ENCODE data around the gene AKAP6. TPM values are rescaled to one million over a fixed set of nuclear protein-coding genes. Genes with fewer than 3 reads are reported as not detected.

Gene AKAP6
- total RNA-seq, 1 experiment from 2014 or later: 2.3 TPM

- peaks cover 6% of the 10 kb centered on the region for H3K4me1 Mint-ChIP-seq (ENCODE audit: insufficient read depth, unreplicated experiment)
- no peaks in the 10 kb centered on the region for H3K27me3 Mint-ChIP-seq (ENCODE audit: insufficient read depth, unreplicated experiment)
- no peak for TF ChIP-seq CTCF (IDR thresholded peaks at IDR 0.05; ENCODE audit: unreplicated experiment)
- H3K4me3 Mint-ChIP-seq (ENCODE audit: unreplicated experiment): no peak overlapping the region
- H3K27ac Mint-ChIP-seq (ENCODE audit: low read depth, unreplicated experiment): no peak overlapping the region
- no peak for DNase-seq (ENCODE audit: unreplicated experiment)
- H3K9me3 Mint-ChIP-seq (ENCODE audit: unreplicated experiment): no peaks in the 10 kb centered on the region
- ChIA-PET CTCF (interaction anchor here (1.1 kb wide), 1 partner anchor 9 kb away, joined by 5 read pairs; no protein-coding TSS in a partner anchor), POLR2A (interaction anchor here (0.9 kb wide), 1 partner anchor 12 kb away, joined by 6 read pairs; no protein-coding TSS in a partner anchor)
- intact Hi-C loops (cut with micrococcal nuclease): no loop called here
- no peaks in the 10 kb centered on the region for H3K36me3 Mint-ChIP-seq (ENCODE audit: insufficient read depth, unreplicated experiment)
- BruUV-seq (replicated peaks): no TSS peak
Observed at GRCh38 chr14:32495435-32495734, 166.3 kb downstream of the AKAP6 start.

DNA sequence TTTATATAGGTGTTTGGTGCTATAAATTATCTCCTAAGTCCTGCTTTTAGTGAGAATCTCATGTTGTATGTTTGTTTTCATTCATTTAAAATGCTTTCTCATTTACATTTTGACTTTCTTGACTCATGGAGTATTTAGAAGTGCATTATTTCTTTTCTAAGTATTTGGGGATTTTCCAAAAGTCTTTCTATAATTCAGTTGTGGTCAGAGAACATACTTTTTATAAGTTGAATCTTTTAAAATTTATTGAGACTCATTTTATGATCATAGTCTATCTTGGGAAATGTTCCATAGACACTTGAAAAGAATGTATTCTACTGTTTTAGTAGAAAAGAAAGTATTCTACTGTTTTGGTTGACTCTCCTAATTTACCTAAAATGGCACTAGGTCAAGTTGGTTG, 168.2 kb downstream of the AKAP6 start:
- H3K4me3 Mint-ChIP-seq (ENCODE audit: unreplicated experiment): no peak overlapping the region
- H3K27ac Mint-ChIP-seq (ENCODE audit: low read depth, unreplicated experiment): no peak overlapping the region
- intact Hi-C loops (cut with micrococcal nuclease): no loop called here
- H3K4me1 Mint-ChIP-seq (ENCODE audit: insufficient read depth, unreplicated experiment): peaks cover under 1% of the 10 kb centered on the region
- no peaks in the 10 kb centered on the region for H3K27me3 Mint-ChIP-seq (ENCODE audit: insufficient read depth, unreplicated experiment)
- POLR2A ChIA-PET: interaction anchor here (1.4 to 2.1 kb wide), 2 partner anchors 11 to 13 kb away, joined by 3 to 11 read pairs; no protein-coding TSS in a partner anchor
- no peaks in the 10 kb centered on the region for H3K36me3 Mint-ChIP-seq (ENCODE audit: insufficient read depth, unreplicated experiment)
- no TSS peak for BruUV-seq (replicated peaks)
- H3K9me3 Mint-ChIP-seq (ENCODE audit: unreplicated experiment): no peaks in the 10 kb centered on the region
- CTCF ChIA-PET: no interaction called here
- no peak for TF ChIP-seq CTCF (IDR thresholded peaks at IDR 0.05; ENCODE audit: unreplicated experiment)
- no peak for DNase-seq (ENCODE audit: unreplicated experiment)

GRCh38 chr14:32507029-32507984, 178.2 kb downstream of the AKAP6 start:
- no peak for TF ChIP-seq CTCF (IDR thresholded peaks at IDR 0.05; ENCODE audit: unreplicated experiment)
- no peaks in the 10 kb centered on the region for H3K27me3 Mint-ChIP-seq (ENCODE audit: insufficient read depth, unreplicated experiment)
- ChIA-PET POLR2A (interaction anchor here (0.6 to 7.8 kb wide), 15 partner anchors 10 to 495 kb away, joined by 3 to 170 read pairs (median 6); no protein-coding TSS in a partner anchor), CTCF (interaction anchor here (0.6 to 8.2 kb wide), 2 partner anchors 35 to 1981 kb away, joined by 3 to 87 read pairs; no protein-coding TSS in a partner anchor)
- H3K4me3 Mint-ChIP-seq (ENCODE audit: unreplicated experiment): peak overlapping the region; percentile 15
- intact Hi-C loops (cut with micrococcal nuclease): loop anchor here (1.0 kb wide), 1 partner anchor 34 kb away; no protein-coding TSS in a partner anchor
- BruUV-seq (replicated peaks): TSS peak; percentile 73
- DNase-seq (ENCODE audit: unreplicated experiment): peak; percentile 87
- H3K4me1 Mint-ChIP-seq (ENCODE audit: insufficient read depth, unreplicated experiment): peaks cover 33% of the 10 kb centered on the region
- no peaks in the 10 kb centered on the region for H3K9me3 Mint-ChIP-seq (ENCODE audit: unreplicated experiment)
- H3K36me3 Mint-ChIP-seq (ENCODE audit: insufficient read depth, unreplicated experiment): no peaks in the 10 kb centered on the region
- H3K27ac Mint-ChIP-seq (ENCODE audit: low read depth, unreplicated experiment): peak overlapping the region; percentile 91

- ChIA-PET CTCF (interaction anchor here (0.9 to 8.2 kb wide), 2 partner anchors 36 to 254 kb away, joined by 3 to 87 read pairs; no protein-coding TSS in a partner anchor), POLR2A (interaction anchor here (0.6 to 7.8 kb wide), 16 partner anchors 11 to 557 kb away, joined by 3 to 170 read pairs (median 4); no protein-coding TSS in a partner anchor)
- DNase-seq (ENCODE audit: unreplicated experiment): peak; percentile 21
- Mint-ChIP-seq H3K4me1 (ENCODE audit: insufficient read depth, unreplicated experiment) (peaks cover 38% of the 10 kb centered on the region), H3K27ac (ENCODE audit: low read depth, unreplicated experiment) (peak overlapping the region; percentile 91), H3K9me3 (ENCODE audit: unreplicated experiment) (no peaks in the 10 kb centered on the region), H3K4me3 (ENCODE audit: unreplicated experiment) (no peak overlapping the region), H3K36me3 (ENCODE audit: insufficient read depth, unreplicated experiment) (no peaks in the 10 kb centered on the region), H3K27me3 (ENCODE audit: insufficient read depth, unreplicated experiment) (no peaks in the 10 kb centered on the region)
- no TSS peak for BruUV-seq (replicated peaks)
- no peak for TF ChIP-seq CTCF (IDR thresholded peaks at IDR 0.05; ENCODE audit: unreplicated experiment)
- intact Hi-C loops (cut with micrococcal nuclease): no loop called here
Observed at GRCh38 chr14:32508281-32508680, 179.2 kb downstream of the AKAP6 start.
